NB4 (cell line): ENCODE results near the gene HACD1.
"Not testable (repeated sequence)": the region's sequence is repeated elsewhere in the genome, so short reads cannot be mapped to it uniquely, and the experiment has no call there.

Source experiments
- MYC ChIP-seq: IDR thresholded peaks from 2 replicates; pipeline ENCODE4 v1.6.1; 2011; ENCODE audit warnings: low read depth, low read length
- POLR2A ChIP-seq: IDR thresholded peaks from 2 replicates; pipeline ENCODE4 v1.6.1; 2011; ENCODE audit warnings: mild to moderate bottlenecking; ENCODE audit not compliant: insufficient read length; ENCODE audit errors: extremely low read depth
- TF ChIP-seq, protein P1 (sequence below): IDR thresholded peaks from one replicate; pipeline ENCODE4 v1.5.1; 2012; ENCODE audit warnings: low read depth, low read length
- TF ChIP-seq, protein P2 (sequence below): IDR thresholded peaks from 2 replicates; pipeline ENCODE4 v1.6.1; 2011; ENCODE audit warnings: low read depth, low read length

DNA sequence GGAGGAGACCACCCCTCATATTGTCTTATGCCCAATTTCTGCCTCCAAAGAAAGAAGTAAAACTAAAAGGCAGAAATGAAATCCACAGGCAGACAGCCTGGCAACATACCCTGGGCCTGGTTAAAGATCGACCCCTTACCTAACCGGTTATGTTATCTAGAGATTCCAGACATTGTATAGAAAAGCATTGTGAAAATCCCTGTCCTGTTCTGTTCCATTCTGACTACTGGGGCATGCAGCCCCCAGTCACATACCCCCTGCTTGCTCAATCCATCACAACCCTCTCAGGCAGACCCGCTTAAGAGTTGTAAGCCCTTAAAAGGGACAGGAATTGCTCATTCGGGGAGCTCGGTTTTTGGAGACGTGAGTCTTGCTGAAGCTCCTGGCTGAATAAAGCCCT is 29.9 kb downstream of the HACD1 start:
- TF ChIP-seq, protein P1, sequence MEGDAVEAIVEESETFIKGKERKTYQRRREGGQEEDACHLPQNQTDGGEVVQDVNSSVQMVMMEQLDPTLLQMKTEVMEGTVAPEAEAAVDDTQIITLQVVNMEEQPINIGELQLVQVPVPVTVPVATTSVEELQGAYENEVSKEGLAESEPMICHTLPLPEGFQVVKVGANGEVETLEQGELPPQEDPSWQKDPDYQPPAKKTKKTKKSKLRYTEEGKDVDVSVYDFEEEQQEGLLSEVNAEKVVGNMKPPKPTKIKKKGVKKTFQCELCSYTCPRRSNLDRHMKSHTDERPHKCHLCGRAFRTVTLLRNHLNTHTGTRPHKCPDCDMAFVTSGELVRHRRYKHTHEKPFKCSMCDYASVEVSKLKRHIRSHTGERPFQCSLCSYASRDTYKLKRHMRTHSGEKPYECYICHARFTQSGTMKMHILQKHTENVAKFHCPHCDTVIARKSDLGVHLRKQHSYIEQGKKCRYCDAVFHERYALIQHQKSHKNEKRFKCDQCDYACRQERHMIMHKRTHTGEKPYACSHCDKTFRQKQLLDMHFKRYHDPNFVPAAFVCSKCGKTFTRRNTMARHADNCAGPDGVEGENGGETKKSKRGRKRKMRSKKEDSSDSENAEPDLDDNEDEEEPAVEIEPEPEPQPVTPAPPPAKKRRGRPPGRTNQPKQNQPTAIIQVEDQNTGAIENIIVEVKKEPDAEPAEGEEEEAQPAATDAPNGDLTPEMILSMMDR: not testable (repeated sequence)
- TF ChIP-seq POLR2A, MYC: not testable (repeated sequence)
- TF ChIP-seq, protein P2, sequence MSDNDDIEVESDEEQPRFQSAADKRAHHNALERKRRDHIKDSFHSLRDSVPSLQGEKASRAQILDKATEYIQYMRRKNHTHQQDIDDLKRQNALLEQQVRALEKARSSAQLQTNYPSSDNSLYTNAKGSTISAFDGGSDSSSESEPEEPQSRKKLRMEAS: not testable (repeated sequence)
